Stimulated activated CD8-positive, alpha-beta memory T cell treated with anti-CD3 and anti-CD28 coated beads, Interleukin-2, amount 100 ng/mL, for 48 hours (primary cell): ENCODE measurements around the gene FHOD3.

ENCODE experiments used
- DNase-seq, 2 donors: peaks; one replicate each; pipeline ENCODE4 v3.0.0-alpha.2; 2020; ENCODE audit warnings: low read depth in 2 of 2

The FHOD3 gene

DNA sequence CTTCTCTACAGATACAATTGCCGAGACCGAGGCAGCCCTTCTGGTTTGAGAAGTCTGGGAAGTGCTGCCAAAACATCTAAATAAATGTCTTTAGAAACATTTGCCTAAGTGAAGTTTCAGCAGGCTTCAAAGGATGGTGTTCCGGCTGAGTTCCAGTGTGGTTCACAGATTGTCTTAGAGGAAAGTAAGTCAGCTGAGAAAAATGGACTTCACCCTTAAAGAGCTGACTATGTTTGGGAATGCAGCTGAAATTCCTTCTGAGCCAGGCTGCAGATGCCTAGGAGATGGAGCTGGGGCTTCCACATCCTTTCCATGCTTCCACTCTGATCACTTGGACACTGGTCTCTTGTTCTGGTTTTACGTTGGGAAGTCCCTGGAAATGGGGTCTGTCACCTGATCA lies 83.6 kb downstream of the FHOD3 start:
- no peak for DNase-seq

DNA sequence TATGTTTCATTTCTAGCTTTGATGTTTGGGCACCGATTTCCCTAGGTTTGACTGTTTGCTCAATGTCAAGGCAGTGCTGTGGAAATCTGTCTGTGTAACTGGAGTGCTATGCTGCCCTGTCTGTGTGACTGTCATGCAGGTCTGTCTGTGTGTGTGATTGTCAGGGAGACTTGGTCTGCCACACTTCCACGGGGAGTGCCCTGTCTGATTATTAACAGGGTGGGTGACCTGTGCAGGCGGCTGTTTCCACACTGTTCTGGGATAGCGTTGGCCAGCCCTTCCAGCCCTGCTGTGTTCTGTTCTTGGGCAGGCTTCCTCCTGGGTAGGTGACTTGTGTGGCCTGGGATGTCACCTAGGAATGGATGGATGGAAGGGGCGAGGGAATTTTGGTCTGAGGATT lies 85.3 kb downstream of the FHOD3 start:
- no peak for DNase-seq

DNA sequence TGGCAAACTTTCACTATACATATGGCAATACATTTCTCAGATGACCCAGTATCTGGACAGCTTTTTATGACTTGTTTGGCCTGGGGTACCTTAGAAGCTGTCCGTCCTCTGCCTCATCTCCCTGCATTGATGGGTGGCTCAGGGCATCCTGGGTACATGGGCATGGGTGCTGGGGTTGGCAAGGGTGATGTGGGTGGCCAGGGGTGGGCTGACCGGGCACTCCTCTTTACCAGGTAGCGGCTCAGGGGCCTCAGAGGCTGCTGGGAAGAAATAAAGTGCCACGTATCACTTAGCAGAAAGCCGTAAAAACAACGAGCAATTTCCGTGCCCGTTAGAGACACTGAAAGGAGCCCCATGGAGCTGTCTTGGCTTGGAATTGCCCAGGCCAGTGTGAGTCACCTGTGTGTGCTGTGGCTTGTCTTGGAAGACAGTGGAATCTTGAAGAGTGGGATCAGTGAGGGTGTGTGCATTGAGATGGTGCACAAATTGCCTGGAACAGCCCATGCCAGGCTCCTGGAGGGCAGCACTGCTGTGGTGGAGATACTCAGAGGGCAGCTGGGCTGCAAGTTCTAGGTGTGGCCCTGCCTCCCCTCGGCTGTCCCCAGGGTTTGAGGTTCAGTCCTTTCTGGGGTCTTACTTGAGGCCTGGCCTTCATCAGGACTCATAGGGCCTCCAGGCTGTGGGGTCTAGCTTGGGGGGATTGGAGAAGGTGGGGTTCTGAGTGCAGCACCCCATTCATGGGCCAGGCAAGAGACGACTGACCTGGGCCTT lies 88.8 kb downstream of the FHOD3 start:
- DNase-seq, result no peak

DNA sequence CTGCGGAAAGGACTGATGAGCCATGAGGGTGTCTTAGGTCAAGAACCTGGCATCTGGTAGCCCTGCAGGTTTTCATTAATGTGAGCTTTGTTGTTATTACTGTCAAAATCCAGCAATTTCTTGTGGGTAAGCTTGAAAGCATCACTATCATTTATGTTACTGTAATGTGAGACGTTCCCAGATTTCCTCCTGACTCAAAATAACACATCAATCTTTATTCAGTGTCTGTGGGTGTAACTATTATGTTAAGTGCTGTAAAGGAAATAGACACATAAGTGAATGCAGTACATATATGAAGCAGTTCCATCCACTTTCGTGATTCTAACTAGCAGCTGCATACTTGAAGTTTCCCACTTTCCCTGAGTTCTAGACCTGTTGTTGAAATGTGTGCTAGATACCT lies 89.8 kb downstream of the FHOD3 start:
- DNase-seq, result no peak

DNA sequence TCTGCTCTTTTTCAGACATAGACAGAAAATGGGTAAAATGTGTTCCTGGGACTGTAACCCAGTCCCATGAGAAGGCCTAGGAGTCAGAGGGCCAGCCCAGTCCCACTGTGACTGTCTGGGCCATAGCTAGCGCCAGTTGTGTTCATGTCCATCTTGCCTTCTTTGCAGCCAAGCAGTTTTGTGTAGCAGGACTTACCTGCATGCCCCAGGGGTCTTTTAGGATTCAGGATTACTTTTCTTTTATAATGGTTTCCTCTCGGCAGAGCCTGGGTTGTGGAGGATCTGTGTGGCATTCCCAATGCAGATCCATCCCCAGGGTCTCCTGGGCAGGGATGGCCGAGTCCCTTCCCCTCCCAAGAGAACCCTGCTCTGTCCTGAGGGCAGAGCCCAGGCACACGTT lies 90.8 kb downstream of the FHOD3 start:
- no peak for DNase-seq

DNA sequence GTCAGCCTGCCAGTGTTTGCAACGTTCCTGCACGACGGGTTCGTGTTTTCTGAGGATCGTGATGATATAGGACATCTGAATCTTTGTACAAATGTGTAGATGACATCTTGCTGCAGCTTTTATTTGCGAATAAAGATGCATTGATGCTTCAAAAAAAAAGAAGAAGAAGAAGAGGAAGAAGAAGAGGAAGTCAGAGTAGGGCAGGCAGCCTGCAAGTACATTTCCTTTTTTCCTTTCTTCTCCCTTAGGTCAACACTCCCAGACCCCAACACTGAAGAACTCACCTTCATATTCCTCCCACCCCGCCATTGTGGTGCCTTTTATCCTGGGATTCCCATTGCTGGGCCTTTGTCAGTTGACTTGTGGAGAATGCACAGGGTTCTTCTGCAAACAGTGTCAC lies 91.5 kb downstream of the FHOD3 start:
- DNase-seq, result no peak

DNA sequence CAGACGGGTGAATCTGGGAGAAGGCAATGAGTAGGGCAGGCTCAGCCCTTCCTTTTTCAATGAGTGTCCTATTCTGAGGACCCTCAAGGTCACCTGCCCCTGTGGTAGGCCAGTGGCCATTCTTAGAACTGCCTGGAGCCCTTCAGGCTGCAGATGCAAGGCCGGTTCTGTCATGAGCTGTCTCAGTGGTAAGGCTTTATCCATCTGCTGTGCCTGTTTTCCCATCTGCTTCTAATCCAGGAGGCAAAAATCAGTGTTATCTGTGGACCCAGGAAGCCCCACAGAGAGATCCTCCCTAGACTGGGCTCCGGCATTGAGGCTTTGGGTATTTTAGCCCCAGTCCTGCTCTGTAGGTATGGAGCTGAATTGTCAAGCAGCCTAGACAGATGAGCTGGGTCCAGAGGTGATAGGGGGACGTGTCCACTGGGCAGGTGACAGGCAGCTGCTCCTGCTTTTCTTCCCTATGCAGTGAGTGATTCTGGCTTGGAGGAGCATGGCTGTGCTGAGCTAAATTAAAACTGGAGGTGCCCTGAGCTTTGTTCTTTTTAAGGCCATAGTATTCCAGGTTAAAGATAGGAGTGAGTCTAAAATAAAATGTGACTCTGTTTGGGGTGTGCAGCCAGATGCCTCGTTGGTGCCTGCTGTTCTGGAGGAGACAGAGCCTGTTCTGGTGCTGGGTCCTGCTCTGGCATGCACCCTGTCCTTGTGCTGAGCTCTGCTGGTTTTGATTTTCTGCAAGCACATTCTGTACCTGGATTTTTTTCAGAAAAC lies 92.5 kb downstream of the FHOD3 start:
- no peak for DNase-seq

DNA sequence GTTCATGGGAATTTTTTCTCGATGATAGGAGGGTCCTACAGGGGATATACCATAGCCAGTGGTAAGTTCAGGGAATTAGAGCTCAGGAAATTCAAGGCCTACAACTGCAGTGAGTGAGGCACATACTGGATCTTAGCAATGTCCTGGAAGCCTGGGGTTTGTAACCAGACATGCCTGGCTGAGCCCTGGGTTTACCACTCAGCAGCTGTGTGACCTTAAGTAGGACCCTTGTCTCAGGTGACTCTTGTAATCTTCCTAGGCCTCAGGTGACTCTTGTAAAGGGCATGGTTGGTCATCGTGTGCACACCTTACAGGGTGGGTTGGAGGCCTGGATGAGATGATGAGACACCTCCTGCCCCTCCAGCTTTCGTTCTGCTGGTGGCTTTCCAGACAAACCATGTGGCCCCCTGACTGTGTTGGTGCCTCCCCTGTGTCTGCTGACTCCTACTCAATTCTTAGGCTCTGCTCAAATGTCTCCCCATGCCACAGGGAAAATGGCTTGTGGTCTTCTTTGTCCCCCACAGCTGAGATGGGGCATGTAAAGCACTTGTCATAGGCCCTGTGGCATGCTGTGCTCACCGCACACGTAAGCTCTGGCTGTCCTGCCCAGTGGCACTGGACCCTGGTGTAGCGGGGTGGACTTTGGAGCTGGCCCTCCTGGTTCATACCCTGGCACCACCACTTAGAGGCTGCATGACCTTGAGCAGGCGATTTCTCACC lies 94.1 kb downstream of the FHOD3 start:
- DNase-seq, result no peak

DNA sequence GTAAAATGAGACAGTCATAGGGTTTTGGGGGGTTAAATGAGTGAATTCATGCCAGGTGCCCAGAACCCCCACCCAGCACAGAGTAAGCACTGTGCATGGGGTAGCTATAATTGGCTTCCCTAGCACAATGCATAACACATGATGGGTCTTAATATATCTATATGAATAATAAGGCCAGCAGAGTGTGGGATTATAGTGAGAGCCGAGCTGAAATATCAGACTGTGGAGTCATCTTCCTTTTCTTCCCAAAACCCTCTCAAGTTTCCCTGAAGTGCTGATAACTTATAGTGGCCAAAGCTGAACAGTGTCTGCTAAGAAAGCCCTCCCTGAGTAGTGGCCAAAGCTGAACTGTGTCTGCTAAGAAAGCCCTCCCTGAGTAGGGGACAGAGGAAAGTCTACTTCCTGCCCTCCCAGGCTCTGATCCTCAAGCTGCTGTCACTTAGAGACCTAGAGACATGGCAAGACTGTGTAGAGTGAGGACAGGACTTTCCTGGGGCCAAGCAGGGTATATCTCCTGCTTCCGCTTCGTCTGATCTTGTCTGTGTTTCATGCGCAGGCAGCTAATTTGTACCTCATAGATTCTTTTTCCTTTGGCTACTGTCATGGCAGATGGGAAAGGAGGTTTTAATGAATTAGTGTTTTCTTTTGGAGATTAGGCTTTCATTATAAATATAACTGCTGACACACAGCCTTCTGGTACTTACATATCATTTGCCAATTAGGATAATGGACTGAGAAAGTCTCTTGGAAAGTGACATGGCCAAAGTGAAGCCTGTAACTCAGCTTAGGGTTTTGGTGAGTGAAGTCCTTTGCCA lies 94.9 kb downstream of the FHOD3 start:
- DNase-seq, result no peak

DNA sequence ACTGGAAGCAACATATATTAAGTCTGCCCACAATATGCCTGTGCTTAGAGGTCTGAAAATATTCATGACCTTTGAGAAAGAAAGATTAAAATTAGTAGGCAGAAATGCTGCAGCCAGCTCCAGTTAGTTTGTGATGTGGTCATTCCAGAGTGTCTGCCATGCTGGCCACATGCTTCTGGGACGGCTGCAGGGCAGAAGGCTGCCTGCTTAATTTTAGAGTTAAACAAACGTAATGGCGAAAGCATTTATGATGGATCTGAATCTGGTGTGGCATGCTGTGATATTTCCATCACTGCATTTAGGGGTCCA lies 95.4 kb downstream of the FHOD3 start:
- no peak for DNase-seq

DNA sequence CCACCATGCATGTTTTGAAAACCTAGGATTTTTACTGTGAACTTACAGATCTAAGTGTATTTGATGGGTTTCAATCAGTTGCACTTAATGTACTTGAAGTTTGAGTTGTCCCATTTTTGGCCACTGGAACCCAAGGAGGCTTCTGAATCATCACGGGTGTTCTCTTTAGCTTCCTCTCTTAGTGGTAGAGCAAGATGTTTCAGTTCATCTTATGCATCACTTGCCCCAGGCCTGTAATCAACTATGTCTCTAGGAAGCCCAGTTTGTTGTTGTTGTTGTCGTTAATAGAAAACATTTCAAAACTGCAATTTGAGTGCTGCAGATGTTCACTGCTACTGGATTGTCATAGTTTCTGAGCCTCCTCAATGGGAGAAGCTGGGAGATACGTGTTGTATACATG lies 97.0 kb downstream of the FHOD3 start:
- DNase-seq, result no peak

DNA sequence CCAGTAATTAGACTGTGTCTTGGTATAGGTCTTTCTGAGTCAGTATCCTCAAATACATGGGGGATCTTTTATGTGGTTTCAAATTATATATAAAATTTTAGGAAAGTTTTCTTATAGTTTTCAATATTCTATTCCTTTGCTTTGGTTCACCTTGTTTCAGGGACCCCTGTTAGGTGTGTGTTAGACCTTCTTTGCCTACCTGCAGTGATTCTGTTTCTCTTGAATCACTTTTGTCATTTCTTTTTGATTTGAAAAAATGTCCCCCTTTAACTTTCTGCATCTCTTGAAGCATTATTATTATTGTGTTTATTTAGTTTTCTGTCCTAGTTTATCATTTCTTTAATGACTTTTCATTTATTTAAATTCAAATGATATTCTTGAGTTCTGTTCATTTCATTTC lies 98.7 kb downstream of the FHOD3 start:
- no peak for DNase-seq

DNA sequence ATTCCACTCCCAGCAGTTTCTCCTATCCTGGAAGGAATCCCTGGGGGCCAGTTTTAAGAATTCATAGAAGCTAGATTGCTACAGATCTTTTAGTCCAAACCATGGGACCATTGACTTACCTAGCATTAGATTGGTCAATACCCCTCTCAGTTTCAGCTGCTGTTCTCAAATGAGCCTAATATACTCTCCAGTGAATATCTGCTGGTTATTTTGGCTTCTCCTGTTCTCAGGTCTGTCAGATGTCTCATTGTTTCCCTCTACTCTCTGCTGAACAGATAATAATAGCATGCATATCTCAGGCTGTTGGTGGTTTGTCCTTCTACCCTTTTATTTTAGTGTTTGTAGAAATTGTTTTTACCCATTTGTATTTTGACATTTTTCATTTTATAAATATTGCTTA lies 99.5 kb downstream of the FHOD3 start:
- no peak for DNase-seq

DNA sequence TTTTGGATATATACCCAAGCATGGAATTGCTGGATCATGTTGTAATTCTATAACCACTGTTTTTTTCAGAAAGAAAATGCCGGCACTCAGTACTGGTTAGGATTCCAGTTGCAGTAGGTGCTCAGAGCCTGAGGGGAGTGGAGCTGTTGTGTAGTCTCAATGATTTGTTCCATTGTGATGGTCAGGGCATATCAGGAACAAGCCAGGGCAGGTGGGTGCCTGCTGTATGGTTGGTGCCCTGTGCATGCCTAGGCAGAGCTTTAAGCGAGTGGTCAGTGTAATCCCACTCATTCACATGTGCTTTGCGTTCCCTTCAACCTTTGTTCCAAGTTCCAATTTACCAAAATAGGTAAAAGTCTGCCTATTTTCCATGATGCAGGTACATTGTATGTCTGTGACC lies 100.9 kb downstream of the FHOD3 start:
- no peak for DNase-seq

DNA sequence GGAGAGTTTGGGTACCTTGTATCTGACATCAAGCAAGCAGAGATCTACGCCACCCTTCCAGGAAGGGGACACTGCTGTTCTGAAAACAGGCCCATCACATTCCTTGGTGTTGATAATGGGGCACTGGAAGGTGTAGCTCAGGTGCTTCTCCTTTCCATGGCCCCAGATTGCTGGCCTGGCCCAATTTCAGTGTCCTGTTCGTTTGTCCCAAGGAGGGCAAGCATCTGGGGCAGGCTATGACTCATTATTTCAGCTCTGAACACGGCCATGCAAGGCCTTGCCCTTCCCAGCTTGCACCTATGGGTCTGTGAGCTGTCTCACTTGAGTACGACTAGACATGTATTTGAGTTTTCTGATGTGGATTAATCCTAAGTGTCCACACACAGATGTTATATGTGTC lies 101.5 kb downstream of the FHOD3 start:
- DNase-seq, result no peak

DNA sequence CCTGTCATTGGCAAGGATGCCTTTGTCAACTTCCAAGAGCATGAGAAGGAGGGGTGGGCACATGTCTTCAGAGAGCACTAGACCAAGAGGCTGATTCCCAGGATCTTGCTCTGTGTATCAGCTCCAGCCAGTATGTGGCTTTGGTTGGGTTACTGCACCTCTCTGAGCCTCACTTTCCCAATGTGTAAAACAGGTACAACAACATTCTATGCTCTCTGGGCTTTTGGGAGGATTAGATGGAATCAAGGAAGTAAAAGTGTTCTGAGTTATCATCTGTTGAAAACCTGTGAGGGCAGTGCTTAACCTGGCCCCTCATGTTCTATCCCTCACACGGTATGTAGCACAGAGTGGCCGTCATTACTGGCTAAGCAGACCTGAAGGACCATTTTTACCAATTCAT lies 103.9 kb downstream of the FHOD3 start:
- no peak for DNase-seq

DNA sequence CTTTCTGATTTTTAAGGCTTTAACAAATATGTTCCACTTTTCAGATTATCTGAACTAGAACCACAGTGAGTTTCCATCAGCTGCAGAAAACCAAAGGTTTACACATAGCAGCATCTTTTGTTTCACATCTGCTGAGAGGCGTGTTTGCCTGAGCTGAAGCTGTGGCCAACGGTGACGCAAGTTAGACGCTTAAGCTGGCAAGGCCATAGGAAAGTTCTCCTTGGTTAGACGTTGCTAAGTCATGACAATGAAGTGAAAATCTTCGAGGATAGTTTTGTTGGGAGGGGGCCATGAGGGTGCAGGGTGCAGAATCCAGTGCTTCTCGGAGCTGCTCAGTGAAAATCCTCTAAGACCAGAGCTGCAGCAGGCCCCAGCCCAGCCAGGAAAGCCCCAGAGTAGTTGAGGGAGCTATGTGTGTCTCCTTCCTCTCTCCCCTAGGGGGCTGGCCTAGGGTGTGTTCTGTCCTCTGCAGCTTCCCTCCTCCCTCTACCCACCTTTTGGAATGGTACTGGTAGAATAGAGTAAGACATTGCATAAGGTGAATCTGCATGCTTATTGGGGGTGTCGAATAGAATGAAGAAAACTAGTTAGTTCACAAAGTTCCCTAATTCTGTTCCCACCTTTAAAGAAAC lies 105.4 kb downstream of the FHOD3 start:
- DNase-seq, result no peak

DNA sequence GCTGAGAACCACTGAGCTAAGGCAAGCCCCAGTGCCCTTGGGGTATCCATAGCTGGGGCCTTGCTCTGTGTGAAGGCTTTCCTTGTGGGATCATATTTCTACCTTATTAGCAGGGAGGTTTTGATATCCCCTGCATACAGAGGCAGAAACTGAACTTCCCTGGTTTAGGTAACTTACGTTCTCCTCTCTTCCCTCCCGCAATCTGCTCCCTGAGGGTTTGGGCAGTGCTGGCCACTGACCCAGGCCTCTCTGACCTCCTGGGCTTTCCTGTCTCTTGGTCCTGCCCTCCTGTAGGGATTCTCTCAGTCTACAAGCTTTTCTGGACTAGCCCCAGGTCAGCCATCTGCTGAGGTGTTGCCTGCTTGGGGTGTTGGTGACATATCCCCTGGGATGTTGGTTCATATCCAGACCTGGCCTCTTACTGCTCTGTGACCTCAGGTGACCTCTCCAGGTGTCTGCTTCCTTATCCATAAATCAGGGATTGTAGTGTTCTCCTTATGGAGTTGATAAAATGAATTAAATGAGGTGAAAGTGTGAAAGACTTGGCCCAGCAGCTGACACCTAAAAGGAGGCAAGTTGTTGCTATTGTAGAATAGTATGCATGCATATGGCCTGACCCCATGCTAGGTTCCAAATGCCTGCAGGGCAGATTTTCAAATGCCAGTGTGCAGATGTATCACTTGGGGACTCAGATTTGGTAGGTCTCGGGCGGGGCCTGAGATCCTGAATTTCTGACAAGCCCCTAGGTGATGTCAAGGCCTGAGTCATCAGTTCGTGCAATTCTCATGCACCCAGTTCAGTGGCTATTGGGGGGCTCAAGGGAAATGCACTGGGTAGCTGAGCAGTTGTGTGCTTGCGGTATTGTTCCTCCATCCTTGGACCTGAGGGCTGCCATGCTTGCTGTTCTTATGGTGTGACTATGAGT lies 106.6 kb downstream of the FHOD3 start:
- no peak for DNase-seq

DNA sequence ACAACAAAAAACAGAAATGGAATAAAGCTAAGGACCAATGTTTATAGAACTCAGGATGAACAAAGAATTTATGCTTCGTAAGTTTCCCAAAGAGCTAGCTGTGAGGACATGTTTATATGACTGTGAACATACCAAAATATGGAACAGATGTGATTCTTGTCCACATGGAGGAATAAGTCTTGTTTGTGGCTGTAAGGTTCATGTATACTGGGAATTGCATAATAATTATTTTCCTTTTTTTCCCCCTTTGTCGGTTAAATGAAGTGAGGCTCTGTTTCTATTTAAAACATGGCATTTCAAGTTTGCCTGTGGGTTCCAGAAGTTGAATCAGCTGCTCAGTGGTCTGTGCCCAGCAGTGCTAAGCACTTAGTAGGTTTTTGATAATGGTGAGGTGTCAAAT lies 108.1 kb downstream of the FHOD3 start:
- no peak for DNase-seq

DNA sequence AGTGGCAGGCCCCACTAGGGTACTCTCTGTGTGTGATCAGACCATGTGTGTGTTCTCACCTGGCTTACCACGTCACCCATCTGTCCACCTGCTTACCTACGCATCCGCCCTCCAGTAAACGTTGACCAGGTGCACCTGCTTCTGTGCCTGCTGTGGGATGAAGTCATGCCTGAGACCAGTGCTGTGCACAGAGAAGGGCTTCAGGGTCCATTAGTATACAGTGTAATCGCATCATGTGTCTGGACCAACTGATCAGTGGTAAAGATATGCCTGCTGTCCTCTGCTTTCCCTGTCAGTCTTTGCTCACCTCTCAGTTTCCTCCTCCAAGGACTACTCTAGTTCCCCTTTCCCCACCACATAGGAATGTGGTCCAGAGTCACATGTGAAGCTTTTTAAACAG lies 109.3 kb downstream of the FHOD3 start:
- DNase-seq, result no peak

DNA sequence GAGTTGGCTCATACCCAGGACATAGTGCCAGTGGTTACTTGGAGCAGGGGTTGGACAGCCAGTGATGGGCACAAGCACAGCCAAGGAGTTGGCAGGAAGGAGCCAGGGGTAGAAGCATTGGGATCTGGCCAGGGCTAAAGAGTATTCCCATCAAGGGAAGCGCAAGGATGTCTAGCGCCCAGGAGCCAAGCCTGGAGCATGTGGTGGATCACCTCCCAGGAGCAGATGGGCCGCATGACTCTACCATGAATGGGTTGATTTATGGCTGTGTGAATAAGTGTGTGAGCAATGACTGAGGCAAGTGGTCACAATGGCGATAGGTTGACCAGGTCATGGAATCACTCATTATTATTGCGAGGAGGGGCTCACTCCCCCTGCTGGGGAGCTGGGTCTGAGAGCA lies 111.1 kb downstream of the FHOD3 start:
- DNase-seq, result no peak
